Vagina (tissue), 2 donors: ENCODE measurements around the gene OR14A16. TPM values are rescaled to one million over a fixed set of nuclear protein-coding genes. Genes with fewer than 3 reads are reported as not detected.

Experiments used
- DNase-seq, 2 donors: peaks; one replicate each; pipeline ENCODE4 v3.0.0-alpha.2; 2017; ENCODE audit errors: extremely low spot score in 2 of 2
- H3K27ac ChIP-seq: fragments of 200-600 bp; sonication (generic); one replicate; pipeline ENCODE4 v1.5.1; 2019
- H3K27me3 ChIP-seq: fragments of 200-600 bp; sonication (generic); one replicate; pipeline ENCODE4 v1.5.1; 2019
- H3K36me3 ChIP-seq, 2 donors: fragments of 200-600 bp; sonication (generic); one replicate each; pipeline ENCODE4 v1.5.1; 2017 to 2019
- H3K4me1 ChIP-seq: fragments of 200-600 bp; sonication (generic); one replicate; pipeline ENCODE4 v1.5.1; 2019
- H3K4me3 ChIP-seq, 2 donors: fragments of 200-600 bp; sonication (generic); 1 replicate in 1 of 2; 2 replicates in 1 of 2; pipeline ENCODE4 v1.5.1; 2016 to 2019
- H3K9me3 ChIP-seq: fragments of 200-600 bp; sonication (generic); one replicate; pipeline ENCODE4 v1.5.1; 2019
- POLR2A ChIP-seq, 2 donors: fragments of 450-650 bp; IDR thresholded peaks; one replicate each; pipeline ENCODE4 v1.6.1; 2017; ENCODE audit warnings: antibody characterized with exemption in 2 of 2, mild to moderate bottlenecking in 2 of 2, moderate library complexity in 2 of 2
- POLR2AphosphoS5 ChIP-seq, 2 donors: sonication (generic); formaldehyde crosslinking; IDR thresholded peaks; one replicate each; pipeline ENCODE4 v1.9.0; 2017; ENCODE audit warnings: antibody characterized with exemption in 2 of 2, mild to moderate bottlenecking in 2 of 2, low read depth in 1 of 2; ENCODE audit not compliant: insufficient read depth in 1 of 2
- intact Hi-C: fragments of 100-400 bp; cut with DNase I; formaldehyde crosslinking; loops from one replicate; pipeline ENCODE4 v1.15.1; 2023
- total RNA-seq: library from RNA; depleted of rRNA; stranded (reverse); fragments of >200 nt; gene quantifications from one replicate; pipeline ENCODE4 v1.2.3, GENCODE V29; 2016
- TF ChIP-seq, protein P1 (sequence below), 3 experiments: fragments of 450-650 bp in 2 of 3; fragments of 200-600 bp in 1 of 3; sonication (generic) in 1 of 3; IDR thresholded peaks; one replicate each; pipeline ENCODE4 v1.5.1; 2017 to 2019; ENCODE audit warnings: antibody characterized with exemption in 3 of 3, mild to moderate bottlenecking in 2 of 3, moderate library complexity in 2 of 3

Gene OR14A16
- not detected for total RNA-seq

DNA sequence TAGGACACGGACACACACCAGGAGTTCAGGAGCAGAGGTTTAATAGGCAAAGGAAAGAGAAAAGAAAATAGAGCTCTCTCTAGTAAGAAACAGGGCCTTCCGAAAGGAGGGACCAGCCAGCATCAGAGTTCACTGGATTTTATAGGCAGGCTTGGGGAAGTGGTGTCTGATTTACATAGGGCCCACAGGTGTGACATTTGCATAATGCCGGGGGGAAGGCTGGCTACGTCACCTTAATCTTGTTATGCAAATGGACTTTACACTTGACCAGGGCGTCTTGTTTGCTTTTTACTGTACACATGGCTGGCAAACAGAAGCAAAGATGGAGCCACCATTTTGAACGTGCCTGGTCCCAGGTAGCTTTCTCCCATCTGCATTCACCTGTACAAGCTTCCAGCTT, at the start of gene OR14A16:
TSS of gene OR14A16 (minus strand) at position 97 of the 400 bp plus-strand sequence. CDS start 8,390 bp downstream, outside the sequence.
- H3K4me3 ChIP-seq, result no peak within 1 kb of the TSS
- no peak within 1 kb of the TSS for H3K27ac ChIP-seq
- no peaks in the 10 kb centered on the region for H3K4me1 ChIP-seq
- no peaks in the 10 kb centered on the region for H3K9me3 ChIP-seq
- no peak for TF ChIP-seq POLR2A (IDR thresholded peaks at IDR 0.05)
- TF ChIP-seq, protein P1, sequence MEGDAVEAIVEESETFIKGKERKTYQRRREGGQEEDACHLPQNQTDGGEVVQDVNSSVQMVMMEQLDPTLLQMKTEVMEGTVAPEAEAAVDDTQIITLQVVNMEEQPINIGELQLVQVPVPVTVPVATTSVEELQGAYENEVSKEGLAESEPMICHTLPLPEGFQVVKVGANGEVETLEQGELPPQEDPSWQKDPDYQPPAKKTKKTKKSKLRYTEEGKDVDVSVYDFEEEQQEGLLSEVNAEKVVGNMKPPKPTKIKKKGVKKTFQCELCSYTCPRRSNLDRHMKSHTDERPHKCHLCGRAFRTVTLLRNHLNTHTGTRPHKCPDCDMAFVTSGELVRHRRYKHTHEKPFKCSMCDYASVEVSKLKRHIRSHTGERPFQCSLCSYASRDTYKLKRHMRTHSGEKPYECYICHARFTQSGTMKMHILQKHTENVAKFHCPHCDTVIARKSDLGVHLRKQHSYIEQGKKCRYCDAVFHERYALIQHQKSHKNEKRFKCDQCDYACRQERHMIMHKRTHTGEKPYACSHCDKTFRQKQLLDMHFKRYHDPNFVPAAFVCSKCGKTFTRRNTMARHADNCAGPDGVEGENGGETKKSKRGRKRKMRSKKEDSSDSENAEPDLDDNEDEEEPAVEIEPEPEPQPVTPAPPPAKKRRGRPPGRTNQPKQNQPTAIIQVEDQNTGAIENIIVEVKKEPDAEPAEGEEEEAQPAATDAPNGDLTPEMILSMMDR (IDR thresholded peaks at IDR 0.05), result no peak
- no peak for TF ChIP-seq POLR2AphosphoS5 (IDR thresholded peaks at IDR 0.05; ENCODE audit: insufficient read depth in 1 of 2, low read depth in 1 of 2)
- DNase-seq, result no peak
- no peaks in the 10 kb centered on the region for H3K27me3 ChIP-seq
- intact Hi-C loops, result no loop called here
- no peaks in the 10 kb centered on the region for H3K36me3 ChIP-seq

- H3K36me3 ChIP-seq, result no peaks in the 10 kb centered on the region
- intact Hi-C loops, result no loop called here
- no peak for DNase-seq
- H3K4me1 ChIP-seq, result no peaks in the 10 kb centered on the region
- H3K9me3 ChIP-seq, result no peaks in the 10 kb centered on the region
- TF ChIP-seq POLR2AphosphoS5 (IDR thresholded peaks at IDR 0.05; ENCODE audit: insufficient read depth in 1 of 2, low read depth in 1 of 2), result no peak
- H3K4me3 ChIP-seq, result no peak overlapping the region
- no peak overlapping the region for H3K27ac ChIP-seq
- H3K27me3 ChIP-seq, result no peaks in the 10 kb centered on the region
Observed at GRCh38 chr1:247865416-247865815, 41.5 kb upstream of the OR14A16 start.

GRCh38 chr1:247864644-247865043, 40.7 kb upstream of the OR14A16 start:
- no peaks in the 10 kb centered on the region for H3K27me3 ChIP-seq
- H3K4me1 ChIP-seq, result no peaks in the 10 kb centered on the region
- TF ChIP-seq POLR2A (IDR thresholded peaks at IDR 0.05) (no peak), POLR2AphosphoS5 (IDR thresholded peaks at IDR 0.05; ENCODE audit: insufficient read depth in 1 of 2, low read depth in 1 of 2) (no peak)
- TF ChIP-seq, protein P1 (IDR thresholded peaks at IDR 0.05), result no peak
- H3K36me3 ChIP-seq, result no peaks in the 10 kb centered on the region
- no peak overlapping the region for H3K27ac ChIP-seq
- intact Hi-C loops, result no loop called here
- no peaks in the 10 kb centered on the region for H3K9me3 ChIP-seq
- H3K4me3 ChIP-seq, result no peak overlapping the region
- DNase-seq, result no peak

- TF ChIP-seq, protein P1 (IDR thresholded peaks at IDR 0.05), result no peak
- TF ChIP-seq POLR2A (IDR thresholded peaks at IDR 0.05) (no peak), POLR2AphosphoS5 (IDR thresholded peaks at IDR 0.05; ENCODE audit: insufficient read depth in 1 of 2, low read depth in 1 of 2) (no peak)
- H3K27me3 ChIP-seq, result no peaks in the 10 kb centered on the region
- H3K4me3 ChIP-seq, result no peak overlapping the region
- H3K27ac ChIP-seq, result no peak overlapping the region
- no peaks in the 10 kb centered on the region for H3K9me3 ChIP-seq
- no peaks in the 10 kb centered on the region for H3K36me3 ChIP-seq
- H3K4me1 ChIP-seq, result no peaks in the 10 kb centered on the region
- intact Hi-C loops, result no loop called here
- no peak for DNase-seq
Observed at GRCh38 chr1:247862756-247863155, 38.8 kb upstream of the OR14A16 start.

DNA sequence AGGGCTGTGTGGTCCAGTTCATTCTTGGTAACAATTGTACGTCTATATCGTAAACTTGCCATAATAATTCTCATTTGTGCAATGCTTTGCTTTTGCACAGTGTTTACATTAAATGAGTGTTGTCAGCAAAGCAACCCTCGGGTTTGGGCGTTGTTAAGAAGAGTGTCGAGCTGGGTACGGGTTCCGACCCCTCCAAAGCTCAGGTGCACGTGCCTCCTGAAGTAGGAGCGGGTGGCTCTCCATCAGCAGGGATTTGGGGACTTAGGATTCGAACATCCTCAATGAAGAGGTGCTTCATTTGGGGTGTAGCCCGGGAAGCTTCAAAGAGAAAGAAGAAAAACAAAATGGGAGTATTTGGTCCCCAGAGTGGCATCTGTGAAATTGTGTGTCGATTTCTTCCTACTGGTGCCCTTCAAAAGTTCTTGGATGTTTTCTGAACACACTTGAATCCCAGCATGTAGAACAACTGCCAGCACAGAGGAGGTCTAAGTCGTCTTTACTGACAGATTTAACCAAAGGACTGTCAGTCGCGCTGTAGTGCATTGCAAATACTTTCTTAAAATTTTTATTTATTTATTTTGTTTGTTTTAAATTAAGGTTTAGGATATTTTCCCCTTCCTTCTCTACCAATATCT, 34.2 kb upstream of the OR14A16 start:
- no peaks in the 10 kb centered on the region for H3K27me3 ChIP-seq
- peak overlapping the region; percentile 40 to 79 for H3K4me3 ChIP-seq

More for the DNA sequence above, 34.2 kb upstream of the OR14A16 start:
- no peak for DNase-seq
- H3K4me1 ChIP-seq, result no peaks in the 10 kb centered on the region
- H3K9me3 ChIP-seq, result no peaks in the 10 kb centered on the region
- no peaks in the 10 kb centered on the region for H3K36me3 ChIP-seq
- no peak overlapping the region for H3K27ac ChIP-seq
- intact Hi-C loops, result no loop called here
- TF ChIP-seq POLR2AphosphoS5 (IDR thresholded peaks at IDR 0.05; ENCODE audit: insufficient read depth in 1 of 2, low read depth in 1 of 2), result no peak
- TF ChIP-seq, protein P1 (IDR thresholded peaks at IDR 0.05), result no peak
- no peak for TF ChIP-seq POLR2A (IDR thresholded peaks at IDR 0.05)
